Ovary (tissue), 3 donors: ENCODE data around the gene OTOP2.

Source experiments
- CTCF ChIP-seq, 3 donors: fragments of 450-650 bp in 2 of 3; fragments of 200-600 bp in 1 of 3; IDR thresholded peaks; one replicate each; pipeline versions ENCODE4 v1.5.1 to v1.8.0; 2016 to 2022; ENCODE audit warnings: antibody characterized with exemption in 3 of 3, mild to moderate bottlenecking in 1 of 3
- POLR2A ChIP-seq: fragments of 450-650 bp; IDR thresholded peaks from one replicate; pipeline ENCODE4 v1.6.1; 2017; ENCODE audit warnings: antibody characterized with exemption, mild to moderate bottlenecking, moderate library complexity
- donor health status: DM: no; HTN: no; CAD: no.

- TF ChIP-seq CTCF (IDR thresholded peaks at IDR 0.05) (no peak), POLR2A (no peak)
These were observed 26.1 kb downstream of the OTOP2 start for GRCh38 chr17:74950207-74950606.
